Measurements from ENCODE around the gene IDH1. TPM values are rescaled to one million over a fixed set of nuclear protein-coding genes. Genes with fewer than 3 reads are reported as not detected.
"Not testable (repeated sequence)": the region's sequence is repeated elsewhere in the genome, so short reads cannot be mapped to it uniquely, and the experiment has no call there.

IDH1 gene
- total and polyA plus RNA-seq, 7 donors = 9.7 to 42.6 (median 16.5) TPM

DNA sequence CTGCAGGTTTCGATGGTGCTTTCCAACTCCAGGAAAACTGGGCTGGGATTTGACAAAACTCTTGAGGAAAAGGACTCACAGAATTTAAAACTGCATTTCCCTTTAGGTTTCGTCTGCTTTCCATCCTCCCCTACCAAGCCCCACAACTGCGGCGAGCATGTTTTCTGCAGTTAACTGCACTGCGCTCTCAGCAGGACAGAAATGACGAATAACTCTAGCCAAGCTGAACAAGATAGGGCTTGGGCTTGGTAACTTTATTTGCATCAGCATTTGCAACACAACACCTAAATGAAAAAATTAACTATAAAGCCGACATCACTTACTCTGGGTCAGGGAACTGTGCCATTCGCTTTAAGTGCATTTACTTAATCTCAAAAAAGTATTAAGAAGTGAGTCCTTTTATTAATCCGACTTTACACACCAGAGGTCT, 10.5 kb upstream of the IDH1 start:
- Histone ChIP-seq H3K36me3 (ENCODE audit: insufficient read depth in 1 of 2, low read depth in 1 of 2) (no peaks in the 10 kb centered on the region), H3K4me3 (peak overlapping the region; percentile 88), H3K4me1 (peaks cover 30% of the 10 kb centered on the region), H3K27ac (peak overlapping the region; percentile 95), H3K9me3 (peaks cover 5% of the 10 kb centered on the region), H3K27me3 (ENCODE audit: insufficient read depth in 3 of 3, low read length in 2 of 3) (no peaks in the 10 kb centered on the region)
- ATAC-seq (peak; percentile 37 to 54 (median 40)), DNase-seq (peak in 1 of 2 donors; percentile 56)
- intact Hi-C loops (cut with DNase I) = loop anchor here in 1 of 2 donors (5.0 kb wide), 1 partner anchor 52 kb away; no protein-coding TSS in a partner anchor
- 0 to 3% (median 3%) methylated on average over 9 of the region's 9 CpGs for WGBS, 3 donors
- no peak for TF ChIP-seq CTCF (IDR thresholded peaks at IDR 0.05)

DNA sequence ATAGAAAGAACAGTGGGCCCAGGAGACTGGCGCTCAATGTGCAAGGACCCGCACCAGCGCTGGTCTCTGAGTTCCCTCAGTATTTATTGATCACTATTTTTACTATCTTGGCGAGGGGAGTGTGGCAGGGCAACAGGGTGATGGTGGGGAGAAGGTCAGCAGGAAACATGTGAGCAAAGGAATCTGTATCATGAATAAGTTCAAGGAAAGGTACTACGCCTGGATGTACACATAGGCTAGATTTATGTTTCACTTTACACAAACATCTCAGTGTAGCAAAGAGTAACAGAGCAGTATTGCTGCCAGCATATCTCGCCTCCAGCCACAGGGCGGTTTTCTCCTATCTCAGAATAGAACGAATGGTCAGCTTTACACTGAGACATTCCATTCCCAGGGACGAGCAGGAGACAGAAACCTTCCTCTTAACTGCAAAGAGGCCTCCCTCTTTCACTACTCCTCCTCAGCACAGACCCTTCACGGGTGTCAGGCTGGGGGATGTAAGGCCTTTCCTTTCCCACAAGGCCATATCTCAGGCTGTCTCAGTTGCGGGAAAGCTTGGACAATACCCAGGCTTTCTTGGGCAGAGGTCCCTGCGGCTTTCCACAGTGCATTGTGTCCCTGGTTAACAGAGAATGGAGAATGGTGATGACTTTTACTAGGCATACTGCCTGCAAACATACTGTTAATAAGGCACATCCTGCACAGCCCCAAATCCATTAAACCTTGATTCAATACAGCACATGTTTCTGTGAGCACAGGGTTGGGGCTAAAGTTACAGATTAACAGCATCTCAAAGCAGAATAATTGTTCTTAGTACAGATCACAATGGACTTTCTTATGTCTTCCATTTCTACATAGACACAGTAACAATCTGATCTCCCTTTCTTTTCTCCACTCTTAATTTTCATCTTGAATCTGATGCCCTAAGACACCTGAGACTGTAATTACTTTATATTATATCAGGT, 2.3 kb upstream of the IDH1 start:
- not testable (repeated sequence) for H3K36me3 ChIP-seq (ENCODE audit: insufficient read depth in 1 of 2, low read depth in 1 of 2); DNase-seq; H3K27ac ChIP-seq; H3K4me3 ChIP-seq; ATAC-seq; H3K9me3 ChIP-seq; H3K27me3 ChIP-seq (ENCODE audit: insufficient read depth in 3 of 3, low read length in 2 of 3)
- peaks cover 17% of the 10 kb centered on the region for H3K4me1 ChIP-seq
- intact Hi-C loops (cut with DNase I) = loop anchor here (5.0 to 10.0 kb wide), 2 partner anchors 510 to 632 kb away; partner anchors contain the start of gene METTL21A (in 1 of the 2)
- 67 to 74% (median 71%) methylated on average over 12 of the region's 12 CpGs for WGBS, 3 donors

DNA sequence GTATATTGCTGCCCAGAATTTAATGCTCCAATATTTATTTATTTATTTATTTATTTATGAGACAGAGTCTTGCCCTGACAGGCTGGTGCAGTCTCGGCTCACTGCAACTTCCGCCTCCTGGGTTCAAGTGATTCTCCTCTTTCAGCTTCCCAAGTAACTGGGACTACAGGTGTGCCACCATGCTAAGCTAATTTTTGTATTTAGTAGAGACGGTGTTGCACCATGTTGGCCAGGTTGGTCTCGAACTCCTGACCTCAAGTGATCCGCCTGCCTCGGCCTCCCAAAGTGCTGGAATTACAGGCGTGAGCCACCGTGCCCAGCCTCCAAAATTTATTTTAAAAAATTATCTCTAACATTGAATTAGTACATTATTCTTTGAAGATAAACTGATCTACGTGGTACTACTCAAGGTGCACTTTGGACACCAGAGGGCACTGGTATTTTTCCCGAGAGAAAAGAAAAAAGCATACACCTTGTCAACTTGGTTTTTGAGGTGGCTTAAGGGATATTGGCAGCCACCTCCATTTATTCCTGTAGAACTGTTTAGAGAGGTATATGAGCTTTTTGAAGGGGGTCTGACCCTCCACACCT, 1.4 kb upstream of the IDH1 start:
- intact Hi-C loops (cut with DNase I) = loop anchor here (5.0 to 10.0 kb wide), 2 partner anchors 509 to 631 kb away; partner anchors contain the start of gene METTL21A (in 1 of the 2)
- DNase-seq (no peak), ATAC-seq (no peak)
- H3K4me3 ChIP-seq = no peak overlapping the region
- 81 to 88% (median 82%) methylated on average over 10 of the region's 10 CpGs for WGBS, 3 donors
- TF ChIP-seq CTCF (IDR thresholded peaks at IDR 0.05) = no peak
- no peaks in the 10 kb centered on the region for H3K27me3 ChIP-seq (ENCODE audit: insufficient read depth in 3 of 3, low read length in 2 of 3)
- no peak overlapping the region for H3K27ac ChIP-seq
- H3K4me1 ChIP-seq = peaks cover 17% of the 10 kb centered on the region
- H3K36me3 ChIP-seq (ENCODE audit: insufficient read depth in 1 of 2, low read depth in 1 of 2) = peaks cover 0 to 12% of the 10 kb centered on the region in 2 donors
- no peaks in the 10 kb centered on the region for H3K9me3 ChIP-seq

DNA sequence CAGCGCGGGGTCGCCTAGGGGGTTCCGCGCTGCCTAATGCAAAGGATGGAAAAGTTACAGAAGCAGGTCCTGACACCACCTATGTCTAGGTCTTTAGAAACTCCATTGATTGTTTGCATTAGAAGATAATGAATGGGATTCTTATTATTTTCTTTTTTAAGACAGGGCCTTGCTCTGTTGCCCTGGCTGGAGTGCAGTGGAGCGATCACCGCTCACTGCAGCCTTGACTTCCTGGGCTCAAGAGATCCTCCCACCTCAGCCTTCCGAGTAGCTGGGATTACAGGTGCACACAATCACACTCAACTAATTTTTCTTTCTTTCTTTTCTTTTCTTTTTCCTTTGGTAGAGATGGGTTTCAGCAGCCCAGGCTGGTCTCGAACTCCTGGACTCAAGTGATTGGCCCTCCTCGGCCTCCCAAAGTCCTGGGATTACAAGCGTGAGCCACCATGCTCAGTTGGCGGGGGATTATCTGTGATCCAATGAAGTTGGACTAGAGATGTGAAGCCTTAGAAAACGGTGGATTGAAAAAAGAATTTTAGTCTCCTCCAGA, 761 bp upstream of the IDH1 start:
- no peak for DNase-seq
- no peak for TF ChIP-seq CTCF (IDR thresholded peaks at IDR 0.05)

More for the DNA sequence above, 761 bp upstream of the IDH1 start:
- 48 to 51% (median 50%) methylated on average over 13 of the region's 13 CpGs for WGBS, 3 donors
- intact Hi-C loops (cut with DNase I) = loop anchor here (2.0 to 10.0 kb wide), 3 partner anchors 81 to 631 kb away; partner anchors contain the start of gene METTL21A (in 1 of the 2)
- ATAC-seq = no peak
- peaks cover 0 to 18% of the 10 kb centered on the region in 2 donors for H3K36me3 ChIP-seq (ENCODE audit: insufficient read depth in 1 of 2, low read depth in 1 of 2)
- peaks cover 17% of the 10 kb centered on the region for H3K4me1 ChIP-seq
- peak overlapping the region; percentile 81 for H3K4me3 ChIP-seq
- no peaks in the 10 kb centered on the region for H3K9me3 ChIP-seq
- no peaks in the 10 kb centered on the region for H3K27me3 ChIP-seq (ENCODE audit: insufficient read depth in 3 of 3, low read length in 2 of 3)
- H3K27ac ChIP-seq = peak overlapping the region; percentile 66
